ENCODE results near the gene DPP6. TPM values are rescaled to one million over a fixed set of nuclear protein-coding genes. Genes with fewer than 3 reads are reported as not detected.

DPP6 gene
- total and polyA plus RNA-seq, 9 of the 15 experiments (the other 6 are each of a cell fraction or from before 2014, with no cell fraction given), result not detected

DNA sequence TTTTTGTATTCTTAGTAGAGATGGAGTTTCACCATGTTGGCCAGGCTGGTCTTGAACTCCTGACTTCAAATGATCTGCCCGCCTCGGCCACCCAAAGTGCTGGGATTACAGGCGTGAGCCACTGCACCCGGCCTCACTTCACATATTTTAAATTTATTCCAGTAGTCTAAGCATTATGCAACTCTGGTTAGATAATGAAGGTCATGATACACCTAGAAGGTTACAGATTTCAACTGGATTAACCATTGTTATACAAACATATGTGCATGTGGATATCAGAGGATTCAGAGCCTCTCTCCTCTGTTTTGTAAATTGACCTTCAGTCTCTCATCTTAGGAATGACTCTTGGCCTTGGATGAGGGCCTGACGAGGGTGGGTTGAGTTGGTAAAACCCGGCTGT is 146.3 kb downstream of the DPP6 start:
- in situ Hi-C loops (cut with MboI), result no loop called here
- BruUV-seq (replicated peaks), result no TSS peak
- no peak for DNase-seq (ENCODE audit: extremely low read depth in 1 of 4, low spot score in 3 of 4)
- ChIA-PET POLR2A (no interaction called here), CTCF (ENCODE audit: low intra/inter-chr PET ratio) (no interaction called here)
- peaks cover 10 to 18% of the 10 kb centered on the region in 2 experiments; a peak in 4 of 5 replicates for H3K27me3 ChIP-seq (ENCODE audit: control insufficient read depth in 2 of 2, insufficient read depth in 2 of 2, low read length in 2 of 2)
- no peak overlapping the region for H3K27ac ChIP-seq (ENCODE audit: extremely low read depth, low read depth, low read length)
- H3K79me2 ChIP-seq (ENCODE audit: control insufficient read depth, insufficient read depth, low read length), result no peaks in the 10 kb centered on the region
- no peaks in the 10 kb centered on the region for H3K9me3 ChIP-seq (replicated peaks; ENCODE audit: control insufficient read depth, insufficient read depth, low read depth, low read length)
- no peak overlapping the region for H3K9ac ChIP-seq (ENCODE audit: insufficient read depth in 1 of 2, low read depth in 2 of 2, low read length in 2 of 2)
- H3K4me2 ChIP-seq (ENCODE audit: insufficient read depth, low read length), result no peak overlapping the region
- intact Hi-C loops (cut with micrococcal nuclease), result no loop called here
- TF ChIP-seq CEBPB (tag; IDR thresholded peaks at IDR 0.05), result peak; percentile 67
- no peak for TF ChIP-seq CEBPG (CRISPR knock-in tag; IDR thresholded peaks at IDR 0.05)
- TF ChIP-seq CEBPG (tag; conservative IDR thresholded peaks at IDR 0.05 in 1 of 2, IDR thresholded peaks at IDR 0.05 in 1 of 2), result peak in 1 of 2 experiments; percentile 54; a peak in 2 of 4 replicates
- no peak for TF ChIP-seq XRCC4 (IDR thresholded peaks at IDR 0.05; ENCODE audit: extremely low read depth, insufficient read depth, insufficient read length)
- no peak overlapping the region for H3K4me3 ChIP-seq
- H3K4me1 ChIP-seq (replicated peaks in 1 of 2; ENCODE audit: control insufficient read depth in 2 of 2, insufficient read depth in 2 of 2, low read length in 2 of 2), result no peaks in the 10 kb centered on the region
- no peaks in the 10 kb centered on the region for H3K36me3 ChIP-seq (ENCODE audit: control insufficient read depth, insufficient read depth, low read length)
- WGBS (ENCODE audit: insufficient coverage, low coverage, missing lambda C conversion rate), result under 1% methylated on average over 6 of the region's 6 CpGs
- H2AFZ ChIP-seq (ENCODE audit: low read depth, low read length), result no peak overlapping the region
- no peaks in the 10 kb centered on the region for H4K20me1 ChIP-seq (replicated peaks; ENCODE audit: control insufficient read depth, insufficient read depth, low read length)
- no peak for ATAC-seq
- no peaks in the 10 kb centered on the region for H3K9me1 ChIP-seq (ENCODE audit: control insufficient read depth, insufficient read depth, low read length)
- FAIRE-seq, result no peak

DNA sequence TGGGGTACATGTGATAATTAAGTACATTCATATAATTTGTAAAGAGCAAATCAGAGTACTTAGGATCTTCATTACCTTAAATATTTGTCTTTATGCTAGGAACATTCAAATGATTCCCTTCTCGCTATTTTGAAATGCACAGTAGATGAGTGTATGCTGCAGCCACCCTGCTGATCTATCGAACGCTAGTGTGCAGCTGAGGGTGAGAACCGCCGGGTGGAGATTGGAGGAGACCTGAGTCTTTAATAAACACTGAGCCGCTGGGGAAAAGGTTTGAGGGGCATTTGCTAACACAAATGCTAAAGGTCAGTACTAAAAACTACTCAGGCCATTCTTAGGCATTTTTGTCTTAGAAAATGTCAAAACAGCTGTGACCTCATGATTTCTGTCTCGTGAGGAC is 148.0 kb downstream of the DPP6 start:
- Histone ChIP-seq H3K4me2 (ENCODE audit: insufficient read depth, low read length) (no peak overlapping the region), H3K9me3 (replicated peaks; ENCODE audit: control insufficient read depth, insufficient read depth, low read depth, low read length) (no peaks in the 10 kb centered on the region), H4K20me1 (replicated peaks; ENCODE audit: control insufficient read depth, insufficient read depth, low read length) (no peaks in the 10 kb centered on the region), H3K9me1 (ENCODE audit: control insufficient read depth, insufficient read depth, low read length) (no peaks in the 10 kb centered on the region), H3K4me1 (replicated peaks in 1 of 2; ENCODE audit: control insufficient read depth in 2 of 2, insufficient read depth in 2 of 2, low read length in 2 of 2) (no peaks in the 10 kb centered on the region), H3K79me2 (ENCODE audit: control insufficient read depth, insufficient read depth, low read length) (no peaks in the 10 kb centered on the region), H3K27me3 (ENCODE audit: control insufficient read depth in 2 of 2, insufficient read depth in 2 of 2, low read length in 2 of 2) (peaks cover 19 to 27% of the 10 kb centered on the region in 2 experiments; a peak in 4 of 5 replicates), H3K36me3 (ENCODE audit: control insufficient read depth, insufficient read depth, low read length) (no peaks in the 10 kb centered on the region), H2AFZ (ENCODE audit: low read depth, low read length) (no peak overlapping the region), H3K9ac (ENCODE audit: insufficient read depth in 1 of 2, low read depth in 2 of 2, low read length in 2 of 2) (no peak overlapping the region), H3K27ac (ENCODE audit: extremely low read depth, low read depth, low read length) (no peak overlapping the region), H3K4me3 (no peak overlapping the region)
- no peak for DNase-seq (ENCODE audit: extremely low read depth in 1 of 4, low spot score in 3 of 4)
- ChIA-PET POLR2A (no interaction called here), CTCF (ENCODE audit: low intra/inter-chr PET ratio) (no interaction called here)
- BruUV-seq (replicated peaks), result no TSS peak
- TF ChIP-seq POLR2H (tag; IDR thresholded peaks at IDR 0.05; ENCODE audit: low read depth) (no peak), ILK (tag; IDR thresholded peaks at IDR 0.05; ENCODE audit: borderline replicate concordance, low read depth) (no peak), TCF7L2 (IDR thresholded peaks at IDR 0.05; ENCODE audit: low read depth, low read length) (no peak), NFXL1 (CRISPR knock-in tag; IDR thresholded peaks at IDR 0.05) (no peak), PHF8 (IDR thresholded peaks at IDR 0.05; ENCODE audit: borderline replicate concordance, low read length) (no peak)
- intact Hi-C loops (cut with micrococcal nuclease) (no loop called here), in situ Hi-C loops (cut with MboI) (no loop called here)
- ATAC-seq, result no peak
- 2% methylated on average over 7 of the region's 7 CpGs for whole genome bisulfite sequencing (ENCODE audit: insufficient coverage, low coverage, missing lambda C conversion rate)
- FAIRE-seq, result no peak
